Neural progenitor cell (in vitro differentiated cells): ENCODE data around the gene COPS8.

Source experiments
- EZH2 ChIP-seq: fragments of 200-600 bp; sonication (generic); IDR thresholded peaks from 2 replicates; pipeline ENCODE4 v1.6.1; 2017; ENCODE audit warnings: antibody characterized with exemption, mild to moderate bottlenecking, moderate library complexity
- EZH2phosphoT487 ChIP-seq: fragments of 200-600 bp; sonication (generic); IDR thresholded peaks from 2 replicates; pipeline ENCODE4 v1.6.1; 2017; ENCODE audit warnings: antibody characterized with exemption
- TF ChIP-seq, protein P1 (sequence below): fragments of 200-600 bp; sonication (generic); IDR thresholded peaks from 2 replicates; pipeline ENCODE4 v1.5.1; 2017; ENCODE audit warnings: antibody characterized with exemption, mild to moderate bottlenecking

DNA sequence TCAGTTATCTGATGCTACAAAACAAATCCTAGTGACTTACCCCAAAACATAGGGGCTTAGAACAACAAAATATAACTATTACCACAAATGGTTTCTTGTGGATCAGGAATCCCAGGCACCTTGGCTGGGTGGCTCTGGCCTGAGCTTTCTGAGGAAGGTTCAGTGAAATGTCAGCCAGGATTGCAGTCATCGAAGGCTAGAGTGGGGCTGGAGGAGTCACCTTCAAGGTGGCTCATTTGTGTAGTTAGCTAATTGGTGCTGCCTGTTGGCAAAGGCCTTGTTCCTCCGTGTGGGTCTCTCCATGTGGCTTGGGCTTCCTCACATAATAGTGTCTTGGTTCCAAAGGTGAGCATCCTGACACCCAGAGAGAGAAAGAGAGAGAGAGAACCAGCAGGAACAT is 57.4 kb downstream of the COPS8 start:
- TF ChIP-seq, protein P1, sequence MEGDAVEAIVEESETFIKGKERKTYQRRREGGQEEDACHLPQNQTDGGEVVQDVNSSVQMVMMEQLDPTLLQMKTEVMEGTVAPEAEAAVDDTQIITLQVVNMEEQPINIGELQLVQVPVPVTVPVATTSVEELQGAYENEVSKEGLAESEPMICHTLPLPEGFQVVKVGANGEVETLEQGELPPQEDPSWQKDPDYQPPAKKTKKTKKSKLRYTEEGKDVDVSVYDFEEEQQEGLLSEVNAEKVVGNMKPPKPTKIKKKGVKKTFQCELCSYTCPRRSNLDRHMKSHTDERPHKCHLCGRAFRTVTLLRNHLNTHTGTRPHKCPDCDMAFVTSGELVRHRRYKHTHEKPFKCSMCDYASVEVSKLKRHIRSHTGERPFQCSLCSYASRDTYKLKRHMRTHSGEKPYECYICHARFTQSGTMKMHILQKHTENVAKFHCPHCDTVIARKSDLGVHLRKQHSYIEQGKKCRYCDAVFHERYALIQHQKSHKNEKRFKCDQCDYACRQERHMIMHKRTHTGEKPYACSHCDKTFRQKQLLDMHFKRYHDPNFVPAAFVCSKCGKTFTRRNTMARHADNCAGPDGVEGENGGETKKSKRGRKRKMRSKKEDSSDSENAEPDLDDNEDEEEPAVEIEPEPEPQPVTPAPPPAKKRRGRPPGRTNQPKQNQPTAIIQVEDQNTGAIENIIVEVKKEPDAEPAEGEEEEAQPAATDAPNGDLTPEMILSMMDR = no peak
- TF ChIP-seq EZH2phosphoT487 (no peak), EZH2 (no peak)
